Spleen (tissue), 11 donors: ENCODE data around the gene GMDS. TPM values are rescaled to one million over a fixed set of nuclear protein-coding genes. Genes with fewer than 3 reads are reported as not detected.
A peak's percentile ranks its signal among the peaks of the same experiment; 100 is the strongest.

Experiments
- DNase-seq: peaks from one replicate; pipeline ENCODE4 v3.0.0-alpha.2; 2020
- H3K27ac ChIP-seq, 8 donors: fragments of 200-600 bp; sonication (generic) in 7 of 8; 1 replicate in 4 of 8; 2 replicates in 4 of 8; pipeline versions ENCODE4 v1.5.0 to v1.8.0; 2016 to 2021; ENCODE audit warnings: inconsistent platforms in 4 of 8, mild to moderate bottlenecking in 4 of 8, moderate library complexity in 1 of 8
- H3K27me3 ChIP-seq, 7 donors: fragments of 200-600 bp; sonication (generic) in 6 of 7; replicated peaks in 1 of 7; 1 replicate in 4 of 7; 2 replicates in 3 of 7; pipeline versions ENCODE4 v1.5.0 to v1.8.0; 2016 to 2021; ENCODE audit warnings: inconsistent platforms in 3 of 7, mild to moderate bottlenecking in 1 of 7
- H3K36me3 ChIP-seq, 6 donors: fragments of 200-600 bp; sonication (generic) in 5 of 6; 1 replicate in 4 of 6; 2 replicates in 2 of 6; pipeline versions ENCODE4 v1.5.0 to v1.8.0; 2016 to 2021; ENCODE audit warnings: inconsistent platforms in 2 of 6
- H3K4me1 ChIP-seq, 6 donors: fragments of 200-600 bp; sonication (generic) in 5 of 6; 1 replicate in 3 of 6; 2 replicates in 3 of 6; pipeline versions ENCODE4 v1.5.0 to v1.8.0; 2016 to 2021; ENCODE audit warnings: inconsistent platforms in 3 of 6
- H3K4me3 ChIP-seq, 8 donors: fragments of 200-600 bp; sonication (generic) in 7 of 8; 1 replicate in 4 of 8; 2 replicates in 4 of 8; pipeline versions ENCODE4 v1.5.0 to v1.8.0; 2016 to 2021; ENCODE audit warnings: inconsistent platforms in 4 of 8, mild to moderate bottlenecking in 4 of 8, moderate library complexity in 2 of 8
- H3K9me3 ChIP-seq, 8 donors: fragments of 200-600 bp; sonication (generic) in 7 of 8; 1 replicate in 4 of 8; 2 replicates in 4 of 8; pipeline versions ENCODE4 v1.5.0 to v1.8.0; 2016 to 2021; ENCODE audit warnings: inconsistent platforms in 4 of 8
- POLR2A ChIP-seq, 3 donors: fragments of 450-650 bp; IDR thresholded peaks; one replicate each; pipeline ENCODE4 v1.5.1; 2017; ENCODE audit warnings: antibody characterized with exemption in 3 of 3, mild to moderate bottlenecking in 1 of 3
- POLR2AphosphoS5 ChIP-seq, 3 donors: sonication (generic); formaldehyde crosslinking; IDR thresholded peaks; one replicate each; pipeline ENCODE4 v1.5.1; 2017; ENCODE audit warnings: antibody characterized with exemption in 3 of 3
- WGBS, 5 donors: extraction: QIAGEN DNeasy Blood & Tissue Kit in 3 of 5; methylation state at CpG; one replicate each; pipeline versions ENCODE4 v1.1.5 to v1.1.7; 2013 to 2018; 5-methylcytosine and 5-hydroxymethylcytosine counted together
- intact Hi-C: fragments of 100-400 bp; cut with DNase I; formaldehyde crosslinking; loops from one replicate; pipeline ENCODE4 v1.15.0; 2023; ENCODE audit warnings: low total_unique reads
- polyA plus RNA-seq, 3 donors: library from polyadenylated mRNA; stranded (reverse); fragments of 200-250 nt; gene quantifications; one replicate each; pipeline ENCODE4 v1.2.1, GENCODE V29; 2013
- total RNA-seq, 7 donors: library from RNA; depleted of rRNA in 3 of 7; stranded (reverse); fragments of >200 nt in 3 of 7; fragmentation: NEBNext Ultra II Directional in 4 of 7; extraction: Animal tissue kit (Norgen Biotek cat#: 25700) in 4 of 7; gene quantifications; one replicate each; pipeline versions ENCODE4 v1.1.0 to v1.2.1, GENCODE V29; 2016 to 2021
- TF ChIP-seq, protein P1 (sequence below), 11 experiments: fragments of 200-600 bp in 7 of 11; fragments of 450-650 bp in 4 of 11; sonication (generic) in 4 of 11; IDR thresholded peaks in 8 of 11; conservative IDR thresholded peaks in 3 of 11; 1 replicate in 7 of 11; 2 replicates in 4 of 11; pipeline versions ENCODE4 v1.4.0 to v1.8.0; 2016 to 2021; ENCODE audit warnings: antibody characterized with exemption in 11 of 11, inconsistent platforms in 4 of 11, mild to moderate bottlenecking in 1 of 11
- donor health status: healthy with polysubstance abuse.
- donor health status: DM: no; HTN: no; CAD: no; lungs with moderate emphysema.
- donor health status: DM: no; HTN: no; CAD: no.
- donor health status: Bipolar disorder and iron deficiency.
- donor health status: healthy.
- donor health status: DM: no; HTN: no; CAD: no.
- donor health status: DM: yes; HTN: yes; CAD: no.

GMDS gene
- total and polyA plus RNA-seq, 10 donors, result 9.1 to 30.8 (median 17.7) TPM

DNA sequence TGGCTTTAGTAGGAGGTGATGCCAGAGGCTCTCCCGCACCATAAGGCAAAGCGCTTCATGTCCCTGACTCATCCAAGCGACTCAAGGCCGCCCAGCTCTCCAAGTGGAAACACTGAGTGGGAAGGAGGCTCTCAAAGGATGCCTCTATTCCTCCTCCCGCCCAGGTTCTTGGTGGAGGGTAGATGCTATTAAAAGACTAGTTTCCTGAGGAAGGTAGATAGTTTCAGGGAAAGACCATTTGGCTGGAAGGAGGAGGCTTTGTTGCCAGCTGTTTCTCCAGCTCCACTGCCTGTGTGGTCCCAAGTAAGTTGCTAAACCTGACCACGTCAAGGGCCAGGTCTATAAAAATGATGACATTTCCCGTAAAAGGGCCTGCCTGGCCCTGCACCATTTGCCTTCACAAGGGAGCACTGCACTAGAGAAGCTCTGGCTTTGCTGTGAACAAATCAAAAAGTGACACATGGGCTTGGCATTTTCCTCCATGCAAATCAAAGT is 48.2 kb downstream of the GMDS start:
- H3K4me1 ChIP-seq, result peaks cover 0 to 18% (median 5%) of the 10 kb centered on the region in 6 donors
- TF ChIP-seq POLR2AphosphoS5 (IDR thresholded peaks at IDR 0.05) (no peak), POLR2A (IDR thresholded peaks at IDR 0.05) (no peak)
- TF ChIP-seq, protein P1, sequence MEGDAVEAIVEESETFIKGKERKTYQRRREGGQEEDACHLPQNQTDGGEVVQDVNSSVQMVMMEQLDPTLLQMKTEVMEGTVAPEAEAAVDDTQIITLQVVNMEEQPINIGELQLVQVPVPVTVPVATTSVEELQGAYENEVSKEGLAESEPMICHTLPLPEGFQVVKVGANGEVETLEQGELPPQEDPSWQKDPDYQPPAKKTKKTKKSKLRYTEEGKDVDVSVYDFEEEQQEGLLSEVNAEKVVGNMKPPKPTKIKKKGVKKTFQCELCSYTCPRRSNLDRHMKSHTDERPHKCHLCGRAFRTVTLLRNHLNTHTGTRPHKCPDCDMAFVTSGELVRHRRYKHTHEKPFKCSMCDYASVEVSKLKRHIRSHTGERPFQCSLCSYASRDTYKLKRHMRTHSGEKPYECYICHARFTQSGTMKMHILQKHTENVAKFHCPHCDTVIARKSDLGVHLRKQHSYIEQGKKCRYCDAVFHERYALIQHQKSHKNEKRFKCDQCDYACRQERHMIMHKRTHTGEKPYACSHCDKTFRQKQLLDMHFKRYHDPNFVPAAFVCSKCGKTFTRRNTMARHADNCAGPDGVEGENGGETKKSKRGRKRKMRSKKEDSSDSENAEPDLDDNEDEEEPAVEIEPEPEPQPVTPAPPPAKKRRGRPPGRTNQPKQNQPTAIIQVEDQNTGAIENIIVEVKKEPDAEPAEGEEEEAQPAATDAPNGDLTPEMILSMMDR (IDR thresholded peaks at IDR 0.05 in 8 of 11, conservative IDR thresholded peaks at IDR 0.05 in 3 of 11), result no peak
- no peak for DNase-seq
- no peaks in the 10 kb centered on the region for H3K27me3 ChIP-seq
- H3K4me3 ChIP-seq, result no peak overlapping the region
- no peaks in the 10 kb centered on the region for H3K9me3 ChIP-seq
- 78 to 92% (median 84%) methylated on average over 7 of the region's 7 CpGs for WGBS, 5 donors
- no peaks in the 10 kb centered on the region for H3K36me3 ChIP-seq
- H3K27ac ChIP-seq, result no peak overlapping the region
- intact Hi-C loops, result loop anchor here (2.0 to 10.0 kb wide), 2 partner anchors 438 to 592 kb away; no protein-coding TSS in a partner anchor

DNA sequence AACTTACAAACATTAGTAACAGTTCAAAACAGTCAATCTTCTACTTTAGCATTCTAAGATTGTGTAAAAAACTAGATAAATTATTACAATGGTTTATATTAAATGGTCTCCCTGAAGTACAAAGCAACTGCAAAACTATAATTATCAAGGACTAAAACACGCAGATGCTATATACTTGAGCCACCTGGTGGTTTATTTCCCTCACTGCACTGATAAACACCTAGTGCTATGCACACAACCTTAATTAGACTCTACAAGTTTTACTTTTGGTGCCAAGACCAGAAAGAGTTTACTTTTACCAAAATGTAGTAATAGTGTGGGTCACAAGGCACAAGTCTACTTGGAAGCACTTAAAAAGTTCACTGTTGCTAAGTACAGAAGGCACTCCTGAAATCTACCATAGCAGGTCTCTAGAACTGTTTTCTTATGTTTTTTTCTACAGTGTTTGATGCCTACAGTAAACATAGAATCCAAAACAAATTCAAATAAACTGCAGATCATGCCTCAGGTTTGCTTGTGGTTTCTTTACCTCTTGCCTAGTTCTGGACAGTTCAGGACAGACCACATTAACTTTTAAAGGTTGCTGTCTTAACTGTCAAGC is 49.2 kb downstream of the GMDS start:
- no peak for TF ChIP-seq POLR2A (IDR thresholded peaks at IDR 0.05)
- no peak for TF ChIP-seq POLR2AphosphoS5 (IDR thresholded peaks at IDR 0.05)
- TF ChIP-seq, protein P1 (IDR thresholded peaks at IDR 0.05 in 8 of 11, conservative IDR thresholded peaks at IDR 0.05 in 3 of 11), result peak; percentile 55 to 86 (median 75)
- DNase-seq, result no peak
- intact Hi-C loops, result loop anchor here (2.0 to 10.0 kb wide), 2 partner anchors 439 to 591 kb away; no protein-coding TSS in a partner anchor
- Histone ChIP-seq H3K27ac (no peak overlapping the region), H3K27me3 (no peaks in the 10 kb centered on the region), H3K4me3 (no peak overlapping the region), H3K4me1 (peaks cover 0 to 18% (median 5%) of the 10 kb centered on the region in 6 donors), H3K9me3 (peaks cover 0 to 3% (median 0%) of the 10 kb centered on the region in 8 donors), H3K36me3 (no peaks in the 10 kb centered on the region)
- WGBS, 5 donors, result 3 to 18% (median 10%) methylated on average over 1 of the region's 1 CpG

DNA sequence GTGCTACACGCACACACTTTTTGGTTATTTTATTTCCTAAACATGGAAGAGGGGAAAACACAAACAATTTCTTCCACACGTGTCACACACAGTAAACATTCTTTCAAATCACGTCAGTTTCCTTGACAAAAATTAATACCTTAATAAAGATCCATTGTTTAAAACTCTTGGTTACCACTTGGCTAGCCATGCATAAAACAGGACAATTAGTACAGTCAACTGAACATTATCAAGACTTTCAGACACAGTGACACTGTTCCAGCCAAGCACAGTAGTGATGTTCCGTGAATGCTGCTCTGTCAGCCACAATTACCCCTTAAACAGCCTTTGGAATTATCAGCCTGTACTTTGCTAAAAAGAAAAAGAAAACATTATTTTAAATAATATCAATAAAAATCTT is 50.8 kb downstream of the GMDS start:
- H3K27ac ChIP-seq, result no peak overlapping the region
- H3K36me3 ChIP-seq, result no peaks in the 10 kb centered on the region
- peaks cover 0 to 3% (median 0%) of the 10 kb centered on the region in 8 donors for H3K9me3 ChIP-seq
- H3K27me3 ChIP-seq, result no peaks in the 10 kb centered on the region
- no peak overlapping the region for H3K4me3 ChIP-seq
- peaks cover 0 to 18% (median 5%) of the 10 kb centered on the region in 6 donors for H3K4me1 ChIP-seq
- TF ChIP-seq POLR2A (IDR thresholded peaks at IDR 0.05) (no peak), POLR2AphosphoS5 (IDR thresholded peaks at IDR 0.05) (no peak)
- TF ChIP-seq, protein P1 (IDR thresholded peaks at IDR 0.05 in 8 of 11, conservative IDR thresholded peaks at IDR 0.05 in 3 of 11), result no peak
- WGBS, 5 donors, result 91 to 97% (median 94%) methylated on average over 4 of the region's 4 CpGs
- DNase-seq, result no peak
- intact Hi-C loops, result loop anchor here (10.0 kb wide), 1 partner anchor 440 kb away; no protein-coding TSS in a partner anchor

DNA sequence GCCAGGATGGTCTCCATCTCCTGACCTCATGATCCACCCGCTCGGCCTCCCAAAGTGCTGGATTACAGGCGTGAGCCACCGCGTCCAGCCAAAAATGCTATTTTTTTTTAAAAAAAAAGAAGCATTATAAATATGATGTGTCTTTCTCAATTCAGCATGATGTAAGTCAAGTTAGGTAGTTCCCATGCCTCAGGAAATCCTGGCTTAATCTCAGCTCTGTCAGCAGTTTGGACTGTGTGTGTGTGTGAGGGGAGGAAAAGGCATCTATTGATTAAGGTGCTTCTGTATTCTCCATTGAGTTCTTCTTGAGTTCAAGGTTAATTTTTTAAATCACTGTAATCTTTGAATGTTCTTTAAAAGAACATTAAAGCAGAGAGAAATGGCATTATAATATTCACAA is 51.5 kb downstream of the GMDS start:
- no peak for DNase-seq
- no peak overlapping the region for H3K27ac ChIP-seq
- no peaks in the 10 kb centered on the region for H3K27me3 ChIP-seq
- WGBS, 5 donors, result 86 to 97% (median 95%) methylated on average over 5 of the region's 5 CpGs
- no peak overlapping the region for H3K4me3 ChIP-seq
- peaks cover 0 to 3% (median 0%) of the 10 kb centered on the region in 8 donors for H3K9me3 ChIP-seq
- H3K36me3 ChIP-seq, result no peaks in the 10 kb centered on the region
- intact Hi-C loops, result loop anchor here (10.0 kb wide), 1 partner anchor 441 kb away; no protein-coding TSS in a partner anchor
- TF ChIP-seq, protein P1 (IDR thresholded peaks at IDR 0.05 in 8 of 11, conservative IDR thresholded peaks at IDR 0.05 in 3 of 11), result no peak
- TF ChIP-seq POLR2A (IDR thresholded peaks at IDR 0.05) (no peak), POLR2AphosphoS5 (IDR thresholded peaks at IDR 0.05) (no peak)
- H3K4me1 ChIP-seq, result peaks cover 0 to 18% (median 5%) of the 10 kb centered on the region in 6 donors
